Amniotic epithelial cell (primary cell): Measurements from ENCODE around the gene KLB.
"Not testable (repeated sequence)": the region's sequence is repeated elsewhere in the genome, so short reads cannot be mapped to it uniquely, and the experiment has no call there.

Experiments
- DNase-seq: peaks from one replicate; pipeline ENCODE4 v3.0.0-alpha.2; 2010; ENCODE audit warnings: low read depth

Gene KLB

DNA sequence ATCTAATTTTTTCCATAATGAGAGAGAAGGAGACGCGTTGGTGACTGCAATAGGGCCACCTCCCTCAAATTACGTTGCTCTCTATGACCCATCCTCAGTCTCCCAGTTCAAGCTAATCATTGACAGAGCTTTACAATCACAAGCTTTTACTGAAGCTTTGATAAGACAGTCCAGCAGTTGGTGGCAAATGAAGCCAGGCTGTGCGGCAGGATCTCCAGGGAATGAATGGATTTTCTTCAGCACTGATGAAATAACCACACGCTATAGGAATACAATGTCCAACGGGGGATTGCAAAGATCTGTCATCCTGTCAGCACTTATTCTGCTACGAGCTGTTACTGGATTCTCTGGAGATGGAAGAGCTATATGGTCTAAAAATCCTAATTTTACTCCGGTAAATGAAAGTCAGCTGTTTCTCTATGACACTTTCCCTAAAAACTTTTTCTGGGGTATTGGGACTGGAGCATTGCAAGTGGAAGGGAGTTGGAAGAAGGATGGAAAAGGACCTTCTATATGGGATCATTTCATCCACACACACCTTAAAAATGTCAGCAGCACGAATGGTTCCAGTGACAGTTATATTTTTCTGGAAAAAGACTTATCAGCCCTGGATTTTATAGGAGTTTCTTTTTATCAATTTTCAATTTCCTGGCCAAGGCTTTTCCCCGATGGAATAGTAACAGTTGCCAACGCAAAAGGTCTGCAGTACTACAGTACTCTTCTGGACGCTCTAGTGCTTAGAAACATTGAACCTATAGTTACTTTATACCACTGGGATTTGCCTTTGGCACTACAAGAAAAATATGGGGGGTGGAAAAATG, at the start of gene KLB:
Gene KLB (plus strand): TSS at position 168 of the 821 bp plus-strand sequence. CDS start 20 bp downstream, at position 188.
- DNase-seq = peak; percentile 26

DNA sequence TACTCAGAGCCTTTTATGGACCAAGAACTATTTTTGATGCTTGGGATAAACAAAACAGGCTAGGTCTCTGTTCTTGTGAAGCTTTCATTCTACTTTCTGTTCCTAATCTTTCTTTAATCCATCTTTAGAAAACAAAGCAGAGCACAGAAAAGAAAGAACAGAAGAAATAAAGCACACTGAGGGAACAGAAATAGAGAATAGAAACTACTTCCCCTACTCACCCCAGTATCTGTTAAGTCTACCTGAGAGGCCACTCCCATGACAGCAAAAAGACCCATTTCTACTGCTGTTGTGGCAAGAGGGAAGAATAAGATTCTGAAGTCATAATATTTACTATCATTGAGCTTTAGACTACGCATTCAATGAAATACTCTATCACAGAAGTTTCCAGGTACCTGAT, 49.7 kb upstream of the KLB start:
- no peak for DNase-seq

DNA sequence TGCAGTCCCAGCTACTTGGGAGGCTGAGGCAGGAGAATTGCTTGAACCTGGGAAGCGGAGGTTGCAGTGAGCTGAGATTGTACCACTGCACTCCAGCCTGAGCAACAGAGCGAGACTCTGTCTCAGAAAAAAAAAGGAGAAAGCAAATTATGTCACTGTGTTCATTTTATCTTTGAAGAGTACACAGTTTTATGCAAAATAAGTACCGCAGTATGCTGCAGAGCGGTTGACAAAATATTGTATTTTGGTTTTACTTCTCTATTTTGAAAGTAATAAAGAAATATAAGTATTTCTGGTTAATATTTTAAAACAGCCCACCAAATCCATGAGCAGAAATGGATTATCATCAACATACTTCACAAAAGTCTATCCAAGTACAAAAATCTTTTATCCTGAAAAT, 46.1 kb upstream of the KLB start:
- not testable (repeated sequence) for DNase-seq

DNA sequence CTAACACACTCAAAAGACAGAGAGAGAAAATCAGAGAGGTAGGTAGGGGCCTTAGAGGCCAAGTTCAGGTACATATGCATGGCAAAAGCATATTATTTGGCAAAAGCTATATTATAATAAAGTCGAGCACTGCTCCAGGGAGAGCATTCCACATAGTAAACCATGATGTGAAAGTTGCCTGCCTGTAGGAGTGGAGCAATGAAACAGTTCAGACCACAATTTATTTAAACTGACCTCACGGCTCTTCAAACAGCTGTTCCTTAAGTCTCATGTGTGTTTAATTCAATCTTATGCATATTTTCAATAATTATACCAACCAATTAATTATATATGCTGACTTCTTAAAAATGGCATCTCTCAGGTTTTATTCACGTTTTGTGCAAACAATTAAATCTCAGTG, 43.9 kb upstream of the KLB start:
- DNase-seq = peak; percentile 37

DNA sequence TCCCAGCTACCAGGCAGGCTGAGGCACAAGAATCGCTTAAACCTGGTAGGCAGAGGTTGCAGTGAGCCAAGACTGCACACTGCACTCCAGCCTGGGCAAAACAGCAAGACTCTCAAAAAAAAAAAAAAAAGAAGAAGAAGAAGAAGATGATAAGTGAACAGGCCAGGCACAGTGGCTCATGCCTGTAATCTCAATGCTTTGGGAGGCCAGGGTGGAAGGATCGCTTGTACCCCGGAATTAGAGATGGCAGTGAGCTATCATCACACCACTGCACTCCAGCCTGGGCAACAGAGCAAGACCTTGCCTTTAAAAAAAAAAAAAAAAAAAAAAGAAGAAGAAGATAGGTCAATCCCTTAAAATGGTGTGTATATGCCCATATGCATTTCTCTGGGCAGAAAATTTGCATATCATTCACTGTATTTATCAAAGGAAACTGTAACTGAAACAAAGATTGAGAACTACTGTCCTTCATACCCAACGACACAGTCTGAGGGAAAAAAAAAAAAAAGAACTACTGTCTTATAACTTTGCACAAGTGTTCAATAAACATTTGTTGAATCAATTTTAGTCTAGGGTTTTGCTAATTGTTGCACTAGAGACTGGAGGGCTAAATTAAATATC, 42.8 kb upstream of the KLB start:
- no peak for DNase-seq

DNA sequence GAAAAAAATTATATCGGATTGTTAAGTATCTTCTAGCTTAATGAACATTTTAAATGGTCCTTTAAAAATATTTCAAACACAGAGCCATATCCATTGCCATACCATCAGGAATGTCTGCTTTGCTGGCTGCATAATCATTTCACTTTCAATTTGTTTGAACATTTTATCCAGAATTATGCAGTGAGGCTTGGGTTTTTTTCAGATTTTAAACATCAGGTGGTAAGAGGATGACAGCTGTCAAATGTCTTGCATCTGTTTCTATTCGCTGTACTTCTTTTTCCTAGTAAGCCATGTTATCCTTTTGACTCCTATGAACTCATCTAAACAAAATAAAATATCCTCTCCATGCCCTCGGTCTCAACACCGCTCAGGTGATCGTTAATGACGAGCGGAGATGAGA, 41.4 kb upstream of the KLB start:
- no peak for DNase-seq

DNA sequence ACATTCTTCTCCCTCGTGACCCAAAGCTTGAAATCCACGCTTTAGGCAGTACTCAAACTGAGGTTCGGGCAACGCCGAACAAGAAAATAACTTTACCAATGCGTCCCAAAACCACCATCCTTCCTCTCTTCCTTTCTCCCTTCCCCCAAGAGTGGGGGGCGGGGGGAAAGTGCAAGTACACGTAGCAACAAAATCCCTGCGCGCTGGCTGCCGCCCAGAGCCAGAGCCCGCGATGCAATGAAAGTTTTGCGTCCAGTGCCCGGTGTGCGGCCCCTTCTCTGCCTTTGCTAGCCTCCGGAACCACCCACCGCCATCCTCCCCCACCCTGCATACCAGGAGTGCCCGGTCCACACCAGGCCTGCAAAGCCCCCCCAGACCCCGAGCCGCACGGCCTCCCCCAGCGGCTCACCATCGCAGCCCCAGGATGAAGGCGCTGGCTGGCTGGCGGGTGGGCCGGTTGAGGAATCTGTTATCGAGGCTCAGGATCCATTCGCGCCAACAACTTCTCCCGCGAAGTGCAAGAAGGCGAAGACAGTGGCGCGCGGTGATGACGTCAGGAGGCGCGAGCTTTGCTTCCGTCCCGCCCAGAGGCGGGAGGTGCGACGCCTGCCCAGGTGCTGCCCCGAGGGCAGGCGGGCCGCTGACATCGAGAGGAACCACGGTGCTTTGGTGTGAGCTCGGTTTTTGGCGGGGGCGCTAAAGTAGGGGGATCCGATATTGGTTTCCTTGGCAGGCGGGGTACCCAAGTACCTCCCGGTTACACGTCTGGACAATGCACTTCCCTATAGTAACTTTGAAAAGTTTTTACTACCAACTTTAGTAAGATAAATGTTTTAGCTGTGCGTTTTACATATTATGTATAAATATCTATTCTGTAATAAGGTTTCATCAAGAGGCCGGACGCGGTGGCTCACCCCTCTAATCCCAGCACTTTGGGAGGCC, 40.6 kb upstream of the KLB start, which contains the start of gene RFC1:
Gene RFC1 (minus strand): TSS at position 533 of the 942 bp plus-strand sequence. CDS start 121 bp downstream, at position 412.
- DNase-seq = peak; percentile 88

DNA sequence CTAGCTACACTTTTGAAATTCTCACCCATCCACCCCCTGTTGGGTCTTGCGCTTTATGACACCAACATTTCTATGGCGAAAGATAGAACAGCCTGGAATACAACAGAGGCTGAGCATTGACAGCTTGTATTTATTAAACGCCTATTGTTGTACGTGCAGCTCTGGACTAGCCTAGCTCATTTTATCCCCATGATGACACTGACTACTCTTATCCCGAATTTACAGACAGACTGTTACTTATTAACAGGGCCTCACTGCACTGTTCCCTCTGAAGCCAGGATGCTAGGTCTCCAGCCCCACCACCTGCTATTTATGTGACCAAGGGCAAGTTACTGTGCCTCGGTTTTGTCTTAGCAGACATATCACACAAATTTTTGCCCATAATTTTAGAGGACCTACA, 39.6 kb upstream of the KLB start:
- DNase-seq = no peak

DNA sequence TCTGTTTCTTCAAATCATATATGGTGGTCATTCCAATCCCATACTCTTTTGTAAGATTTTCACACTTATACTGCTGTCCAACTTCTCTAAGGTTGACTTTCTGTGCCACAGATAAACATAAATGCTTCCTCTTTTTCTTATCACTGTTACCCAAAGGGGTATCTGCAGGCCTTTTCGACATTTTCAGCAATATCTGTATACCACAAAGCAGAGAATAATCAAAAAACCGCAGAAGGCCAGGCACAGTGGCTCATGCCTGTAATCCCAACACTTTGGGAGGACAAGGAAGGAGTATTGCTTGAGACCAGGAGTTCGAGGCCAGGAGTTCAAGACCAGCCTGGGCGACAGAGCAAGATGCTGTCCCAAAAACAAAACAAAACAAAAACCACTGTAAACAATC, 37.4 kb upstream of the KLB start:
- DNase-seq = no peak

DNA sequence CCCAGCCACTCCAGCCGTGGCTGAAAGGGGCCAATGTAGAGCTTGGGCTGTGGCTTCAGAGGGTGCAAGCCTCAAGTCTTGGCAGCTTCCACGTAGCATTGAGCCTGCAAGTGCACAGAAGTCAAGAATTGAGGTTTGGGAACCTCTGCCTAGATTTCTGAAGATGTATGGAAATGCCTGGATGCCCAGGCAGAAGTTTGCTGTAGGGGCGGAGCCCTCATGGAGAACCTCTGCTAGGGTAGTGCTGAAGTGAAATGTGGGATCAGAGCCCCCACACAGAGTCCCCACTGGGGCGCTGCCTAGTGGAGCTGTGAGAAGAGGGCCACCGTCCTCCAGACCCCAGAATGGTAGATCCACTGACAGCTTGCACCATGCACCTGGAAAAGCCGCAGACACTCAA, 35.5 kb upstream of the KLB start:
- DNase-seq = not testable (repeated sequence)

DNA sequence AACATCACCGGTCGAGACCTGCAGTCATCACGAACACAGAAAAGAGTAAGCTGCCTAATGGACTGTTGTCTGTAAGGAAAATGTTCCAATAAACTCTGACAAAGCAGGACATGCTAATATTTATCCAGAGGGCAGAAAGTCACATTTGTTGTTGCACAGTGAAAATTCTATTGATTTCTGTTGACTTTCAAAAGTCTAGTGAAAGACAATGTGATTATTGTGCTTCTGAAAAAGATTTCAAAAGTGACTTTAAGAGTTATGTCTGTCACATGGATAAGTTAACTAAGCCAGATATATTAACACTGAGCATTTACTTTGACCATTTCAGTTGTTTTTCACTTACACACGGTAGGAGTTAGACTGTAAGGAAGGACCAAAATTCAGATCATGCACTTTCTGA, 31.3 kb upstream of the KLB start:
- no peak for DNase-seq

DNA sequence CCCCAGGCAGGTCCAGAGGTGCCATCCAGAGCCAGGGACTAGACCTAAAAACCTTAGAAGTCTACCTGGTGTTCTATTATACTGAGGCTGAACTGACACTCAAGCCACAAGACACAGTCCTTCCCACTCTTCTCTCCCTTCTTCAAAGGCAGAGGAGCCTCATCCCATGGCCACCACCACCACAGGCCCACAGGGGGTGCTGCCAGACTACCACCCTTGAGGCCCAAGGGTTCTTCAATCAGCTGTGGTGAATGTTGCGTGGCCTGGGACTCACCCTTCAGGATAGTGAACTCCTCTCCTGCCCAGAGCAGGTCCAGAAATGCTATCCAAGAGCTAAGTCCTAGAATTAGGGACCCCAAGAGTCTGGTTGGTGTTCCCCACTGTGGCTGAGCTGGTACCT, 23.0 kb upstream of the KLB start:
- DNase-seq = no peak

DNA sequence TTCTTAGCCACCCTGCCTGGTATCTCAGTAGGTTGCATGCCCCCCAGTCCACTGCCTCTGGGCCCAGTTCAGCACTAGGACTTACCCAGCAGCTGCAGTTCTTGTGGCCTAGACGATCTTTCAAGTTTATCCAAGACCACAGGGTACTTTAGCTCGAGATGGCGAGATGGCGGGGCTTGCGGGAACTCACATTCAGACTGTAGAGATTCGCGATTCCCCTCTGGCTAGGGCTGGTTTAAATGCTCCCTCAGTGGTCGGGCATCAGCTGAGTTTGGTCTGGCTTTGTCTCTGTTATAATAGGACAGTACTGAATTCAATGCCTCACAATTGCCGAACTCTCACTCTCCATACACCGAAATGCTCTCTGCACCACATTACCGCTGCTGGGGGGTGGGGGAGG, 22.2 kb upstream of the KLB start:
- DNase-seq = no peak

DNA sequence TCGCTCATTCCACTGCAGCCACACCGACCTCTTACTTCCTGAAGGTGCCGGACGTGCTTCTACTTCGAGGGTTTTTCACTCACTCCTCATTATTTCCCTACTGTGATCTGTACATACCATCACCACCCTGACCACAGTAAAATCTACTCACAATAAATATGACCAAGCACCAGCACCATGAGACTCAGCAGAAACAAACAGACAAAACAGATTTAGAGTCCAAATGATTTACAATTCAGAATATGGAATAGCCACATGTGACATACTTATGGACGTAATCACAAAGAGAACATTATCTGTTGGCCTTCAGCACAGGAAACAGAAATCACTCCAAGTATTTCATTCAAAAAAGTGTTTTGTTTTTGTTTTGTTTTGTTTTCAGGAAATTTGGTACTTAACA, 16.1 kb upstream of the KLB start:
- DNase-seq = no peak

DNA sequence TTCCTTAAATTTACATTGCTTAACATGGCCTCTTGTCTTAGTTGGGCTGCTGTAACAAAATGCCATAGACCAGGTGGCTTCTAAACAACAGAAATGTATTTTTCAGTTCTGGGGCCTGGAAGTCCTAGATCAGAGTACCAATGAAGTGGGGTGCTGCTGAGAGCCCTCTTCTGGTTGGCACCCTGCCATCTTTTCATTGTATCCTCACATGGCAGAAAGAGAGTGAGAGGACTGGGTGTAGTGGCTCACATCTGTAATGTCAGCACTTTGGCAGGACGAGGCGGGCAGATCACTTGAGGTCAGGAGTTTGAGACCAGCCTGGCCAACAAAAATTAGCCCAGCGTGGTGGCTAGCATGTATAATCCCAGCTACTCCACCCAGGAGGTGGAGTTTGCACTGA, 12.0 kb upstream of the KLB start:
- DNase-seq = no peak

DNA sequence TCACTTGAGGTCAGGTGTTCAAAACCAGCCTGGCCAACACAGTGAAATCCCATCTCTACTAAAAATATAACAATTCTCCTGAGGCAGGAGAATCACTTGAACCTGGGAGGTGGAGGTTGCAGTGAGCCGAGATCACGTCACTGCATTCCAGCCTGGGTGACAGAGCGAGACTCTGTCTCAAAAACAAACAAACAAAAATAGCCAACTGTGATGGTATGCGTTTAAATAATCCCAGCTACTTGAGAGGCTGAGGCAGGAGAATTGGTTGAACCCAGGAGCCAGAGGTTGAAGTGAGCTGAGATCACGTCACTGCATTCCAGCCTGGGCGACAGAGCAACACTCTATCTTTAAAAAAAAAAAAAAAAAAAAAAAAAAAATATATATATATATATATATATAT, 5.1 kb upstream of the KLB start:
- DNase-seq = not testable (repeated sequence)

DNA sequence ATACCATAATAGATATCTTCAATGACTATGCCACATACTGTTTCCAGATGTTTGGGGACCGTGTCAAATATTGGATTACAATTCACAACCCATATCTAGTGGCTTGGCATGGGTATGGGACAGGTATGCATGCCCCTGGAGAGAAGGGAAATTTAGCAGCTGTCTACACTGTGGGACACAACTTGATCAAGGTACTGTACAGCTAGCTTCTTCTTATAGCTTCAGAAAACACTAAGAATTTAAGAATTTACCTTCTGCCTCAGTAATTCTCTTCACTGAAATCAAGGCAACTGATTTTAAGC, 805 bp downstream of the KLB start:
- no peak for DNase-seq

DNA sequence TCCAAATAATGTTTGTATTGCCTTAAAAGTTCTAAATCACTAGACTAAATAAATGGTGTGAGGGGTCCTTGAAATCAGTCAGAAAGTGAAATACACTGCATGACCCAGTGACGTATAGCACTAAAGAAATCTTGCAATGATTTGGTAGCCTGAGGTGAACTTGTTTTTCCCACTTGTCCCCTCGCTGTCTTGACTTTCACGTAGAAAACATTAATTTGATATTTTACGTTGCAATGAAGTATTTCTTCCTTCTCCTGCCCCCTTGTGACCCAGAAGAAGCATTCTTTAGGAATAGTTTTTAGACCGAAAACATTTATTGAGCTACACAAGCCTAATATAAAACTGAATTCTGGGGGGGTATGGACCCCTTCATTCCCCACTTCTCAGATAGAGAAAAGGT, 3.7 kb downstream of the KLB start:
- DNase-seq = no peak

DNA sequence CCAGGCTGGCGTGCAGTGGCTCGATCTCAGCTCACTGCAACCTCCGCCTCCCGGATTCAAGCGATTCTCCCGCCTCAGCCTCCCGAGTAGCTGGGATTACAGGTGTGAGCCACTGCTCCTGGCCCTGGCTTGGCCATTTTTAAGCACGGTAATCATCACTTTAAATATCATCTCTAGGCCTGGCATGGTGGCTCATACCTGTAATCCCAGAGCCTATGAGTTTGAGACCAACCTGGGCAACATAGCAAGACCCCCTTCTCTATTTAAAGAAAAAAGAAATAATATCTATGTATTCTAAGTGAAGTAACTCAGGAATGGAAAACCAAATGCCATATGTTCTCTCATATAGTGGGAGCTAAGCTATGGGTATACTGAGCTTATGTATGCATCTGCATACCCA, 4.8 kb downstream of the KLB start:
- DNase-seq = not testable (repeated sequence)

DNA sequence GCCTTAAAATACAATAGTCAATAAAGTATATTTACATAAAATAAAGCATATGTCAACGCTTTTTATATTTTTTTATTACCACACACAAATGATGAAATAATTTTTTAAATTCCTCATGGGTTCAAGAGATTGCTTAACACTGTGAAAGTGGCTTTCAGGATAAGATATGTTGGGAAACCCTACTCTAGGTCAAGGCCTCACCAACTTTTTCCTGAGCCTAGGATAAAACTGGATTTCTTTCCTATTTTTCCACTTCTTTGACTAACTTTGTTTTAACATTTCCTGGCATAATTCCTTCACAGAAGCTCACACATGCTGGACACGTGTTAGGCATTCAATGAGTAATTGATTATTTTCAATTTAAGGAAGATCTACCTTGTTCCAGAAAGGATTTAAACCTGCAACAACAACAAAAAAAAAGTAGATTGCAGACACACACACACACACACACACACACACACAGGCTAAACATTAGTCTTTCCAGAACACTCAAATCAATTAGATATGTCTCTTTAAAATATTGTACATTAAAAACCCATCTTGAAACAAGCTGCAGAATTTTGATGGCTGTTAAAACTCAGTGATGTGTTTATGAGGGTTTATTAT, 9.1 kb downstream of the KLB start:
- DNase-seq = peak; percentile 79

DNA sequence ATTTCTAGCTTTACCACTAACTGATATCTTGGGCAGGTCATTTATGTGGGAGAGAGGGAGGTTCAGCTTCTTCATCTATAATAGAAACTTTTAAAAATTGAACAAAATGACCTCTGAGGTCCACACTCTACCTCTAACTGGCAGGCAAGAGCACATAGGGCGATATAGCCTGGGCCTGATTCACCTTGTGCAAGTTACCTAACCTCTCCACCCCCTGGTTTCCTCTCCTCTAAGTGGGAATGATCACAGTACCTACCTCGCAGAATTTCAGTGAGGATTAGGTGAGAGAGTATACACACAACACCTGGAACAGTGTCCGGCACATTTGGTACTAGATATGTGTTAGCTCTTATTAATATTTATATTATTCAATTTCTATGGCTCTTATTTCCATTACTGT, 15.5 kb downstream of the KLB start:
- DNase-seq = no peak

DNA sequence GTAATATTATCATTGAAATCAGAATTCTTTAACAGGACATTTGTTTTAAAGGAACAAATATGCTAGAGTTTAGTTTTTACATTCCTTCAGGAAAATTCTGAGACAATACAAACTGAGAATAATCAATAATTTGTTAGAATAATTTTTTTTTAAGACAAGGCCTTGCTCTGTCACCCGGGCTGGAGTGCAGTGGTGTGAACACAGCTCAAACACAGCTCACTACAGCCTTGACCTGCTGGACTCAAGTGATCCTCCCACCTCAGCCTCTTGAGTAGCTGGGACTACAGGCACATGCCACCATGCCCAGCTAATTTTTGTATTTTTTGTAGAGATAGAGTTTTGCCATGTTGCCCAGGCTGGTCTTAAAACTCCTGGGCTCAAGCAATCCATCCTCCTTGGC, 18.6 kb downstream of the KLB start:
- DNase-seq = not testable (repeated sequence)
